HFF-Myc (cell line): Measurements from ENCODE around the gene ZNF436.
A peak's percentile ranks its signal among the peaks of the same experiment; 100 is the strongest.

Source experiments
- DNase-seq: peaks from one replicate; pipeline ENCODE4 v3.0.0-alpha.2; 2011; ENCODE audit warnings: low read depth; ENCODE audit errors: extremely low read depth
- H3K4me3 ChIP-seq: replicated peaks from 2 replicates; pipeline ENCODE4 v1.5.1; 2011; ENCODE audit warnings: low read depth, mild to moderate bottlenecking, control low read depth, low read length
- CTCF ChIP-seq: IDR thresholded peaks from 2 replicates; pipeline ENCODE4 v1.5.1; 2012; ENCODE audit warnings: mild to moderate bottlenecking, low read depth, low read length, control low read depth; ENCODE audit errors: missing control alignments

ZNF436 gene

GRCh38 chr1:23369335-23370013 is at the start of gene ZNF436:
Gene ZNF436 (minus strand): TSS chr1:23369836. CDS start chr1:23368005, 1,831 bp downstream.
- H3K4me3 ChIP-seq = peak within 1 kb of the TSS; percentile 87
- TF ChIP-seq CTCF = no peak
- no peak for DNase-seq

GRCh38 chr1:23419180-23419579 is 49.5 kb upstream of the ZNF436 start:
- DNase-seq = no peak
- no peak overlapping the region for H3K4me3 ChIP-seq
- TF ChIP-seq CTCF = no peak

GRCh38 chr1:23417570-23417969 is 47.9 kb upstream of the ZNF436 start:
- DNase-seq = peak; percentile 46
- no peak for TF ChIP-seq CTCF
- H3K4me3 ChIP-seq = no peak overlapping the region

- no peak for TF ChIP-seq CTCF
- H3K4me3 ChIP-seq = no peak overlapping the region
- DNase-seq = no peak
Observed at GRCh38 chr1:23416964-23417363, 47.3 kb upstream of the ZNF436 start.

- H3K4me3 ChIP-seq = no peak overlapping the region
- DNase-seq = no peak
- TF ChIP-seq CTCF = no peak
Observed at GRCh38 chr1:23408797-23409290, 39.2 kb upstream of the ZNF436 start.

- TF ChIP-seq CTCF = no peak
- no peak for DNase-seq
- H3K4me3 ChIP-seq = no peak overlapping the region
Observed at GRCh38 chr1:23407016-23407630, 37.5 kb upstream of the ZNF436 start.

- no peak for TF ChIP-seq CTCF
- DNase-seq = no peak
- no peak overlapping the region for H3K4me3 ChIP-seq
Observed at GRCh38 chr1:23405946-23406345, 36.3 kb upstream of the ZNF436 start.
